ENCODE results near the gene HDAC10.

HDAC10 gene

DNA sequence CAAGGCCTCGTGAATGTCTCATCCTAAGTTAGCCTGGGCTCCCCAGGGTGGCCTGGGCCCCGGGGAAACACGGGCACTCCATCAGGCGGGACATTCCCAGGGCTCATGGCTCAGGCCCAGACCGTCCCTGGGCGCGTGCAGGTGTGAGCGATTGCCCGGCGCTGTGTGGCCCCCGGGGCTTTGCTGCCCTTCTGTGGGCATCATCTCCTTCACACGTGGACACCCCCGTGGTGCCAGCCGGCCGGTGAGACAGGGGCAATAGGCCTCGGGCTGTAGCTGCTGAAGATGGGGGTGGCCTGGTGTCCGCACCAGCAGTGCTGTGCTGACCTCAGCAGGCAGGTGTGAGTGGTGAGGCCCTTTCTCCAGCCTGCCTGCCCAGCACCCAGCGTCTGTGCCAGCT is 54.8 kb downstream of the HDAC10 start:
- Histone ChIP-seq H3K4me1 (ENCODE audit: control insufficient read depth in 1 of 2, insufficient read depth in 1 of 2, low read depth in 1 of 2, low read length in 1 of 2) (peaks cover 36 to 38% of the 10 kb centered on the region in 2 experiments), H3K27ac (peak overlapping the region; percentile 55)

More for the DNA sequence above, 54.8 kb downstream of the HDAC10 start:
- Histone ChIP-seq H3K4me3 (ENCODE audit: low read depth in 1 of 2, low read length in 1 of 2) (no peak overlapping the region), H3K9me3 (no peaks in the 10 kb centered on the region), H3K27me3 (no peaks in the 10 kb centered on the region), H3K36me3 (peaks cover 63% of the 10 kb centered on the region)
- TF ChIP-seq, protein P1, sequence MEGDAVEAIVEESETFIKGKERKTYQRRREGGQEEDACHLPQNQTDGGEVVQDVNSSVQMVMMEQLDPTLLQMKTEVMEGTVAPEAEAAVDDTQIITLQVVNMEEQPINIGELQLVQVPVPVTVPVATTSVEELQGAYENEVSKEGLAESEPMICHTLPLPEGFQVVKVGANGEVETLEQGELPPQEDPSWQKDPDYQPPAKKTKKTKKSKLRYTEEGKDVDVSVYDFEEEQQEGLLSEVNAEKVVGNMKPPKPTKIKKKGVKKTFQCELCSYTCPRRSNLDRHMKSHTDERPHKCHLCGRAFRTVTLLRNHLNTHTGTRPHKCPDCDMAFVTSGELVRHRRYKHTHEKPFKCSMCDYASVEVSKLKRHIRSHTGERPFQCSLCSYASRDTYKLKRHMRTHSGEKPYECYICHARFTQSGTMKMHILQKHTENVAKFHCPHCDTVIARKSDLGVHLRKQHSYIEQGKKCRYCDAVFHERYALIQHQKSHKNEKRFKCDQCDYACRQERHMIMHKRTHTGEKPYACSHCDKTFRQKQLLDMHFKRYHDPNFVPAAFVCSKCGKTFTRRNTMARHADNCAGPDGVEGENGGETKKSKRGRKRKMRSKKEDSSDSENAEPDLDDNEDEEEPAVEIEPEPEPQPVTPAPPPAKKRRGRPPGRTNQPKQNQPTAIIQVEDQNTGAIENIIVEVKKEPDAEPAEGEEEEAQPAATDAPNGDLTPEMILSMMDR (IDR thresholded peaks at IDR 0.05): no peak

Data from neutrophil (primary cell).